Activated CD4-positive, alpha-beta T cell treated with anti-CD3 and anti-CD28 coated beads, Interleukin-2, amount 10 ng/mL, durations not matched to agents 7 days and 5 days (primary cell): ENCODE measurements around the gene CLDN34. TPM values are rescaled to one million over a fixed set of nuclear protein-coding genes. Genes with fewer than 3 reads are reported as not detected.

Source experiments
- CTCF ChIA-PET: fragments of 350-600 bp; sonication (Branson Sonifier 250); formaldehyde crosslinking; loops from one replicate; lab custom pipeline; 2021; ENCODE audit warnings: antibody characterized with exemption; lab: Charles Lee
- POLR2A ChIA-PET: fragments of 350-600 bp; sonication (Branson Sonifier 250); formaldehyde crosslinking; loops from one replicate; lab custom pipeline; 2021; ENCODE audit warnings: antibody characterized with exemption; lab: Charles Lee
- DNase-seq: peaks from one replicate; pipeline ENCODE4 v3.0.0-alpha.2; 2020
- H3K27ac Mint-ChIP-seq: one replicate; pipeline ENCODE4 v1.8.0; 2021; ENCODE audit warnings: mild to moderate bottlenecking, moderate library complexity, mixed read lengths
- H3K27me3 Mint-ChIP-seq: one replicate; pipeline ENCODE4 v1.8.0; 2021; ENCODE audit warnings: mixed read lengths
- H3K36me3 Mint-ChIP-seq: one replicate; pipeline ENCODE4 v1.8.0; 2021; ENCODE audit warnings: low read depth, mixed read lengths
- H3K4me1 Mint-ChIP-seq: one replicate; pipeline ENCODE4 v1.8.0; 2021; ENCODE audit warnings: mixed read lengths
- H3K4me3 Mint-ChIP-seq: one replicate; pipeline ENCODE4 v1.8.0; 2021; ENCODE audit warnings: mild to moderate bottlenecking, moderate library complexity, mixed read lengths
- H3K9me3 Mint-ChIP-seq: one replicate; pipeline ENCODE4 v1.8.0; 2021; ENCODE audit warnings: mixed read lengths
- total RNA-seq, 2 experiments: library from RNA; stranded (reverse); gene quantifications; one replicate each; pipeline ENCODE4 v1.2.3, GENCODE V29; 2021

Gene CLDN34
- total RNA-seq, 2 experiments from 2014 or later = not detected

DNA sequence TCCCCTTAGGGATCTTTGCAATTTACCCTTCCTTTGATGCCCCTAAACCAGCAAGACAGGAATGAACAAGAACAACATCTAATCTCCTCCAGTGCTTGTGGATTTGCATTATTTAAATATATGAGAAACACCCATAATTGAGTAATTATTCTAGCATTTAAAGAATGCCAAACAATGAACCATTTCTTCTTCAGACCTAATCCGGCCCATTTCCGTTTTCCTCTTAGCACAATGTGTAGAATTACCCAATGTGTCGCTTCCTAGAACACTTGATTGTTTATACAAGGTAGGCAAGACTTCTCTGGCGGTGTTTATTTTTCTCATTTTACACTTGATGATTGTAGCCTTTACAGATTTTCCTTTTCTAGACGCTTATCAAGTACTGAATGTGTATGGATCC is 43.5 kb downstream of the CLDN34 start:
- peaks cover 18% of the 10 kb centered on the region for H3K4me1 Mint-ChIP-seq
- DNase-seq = no peak
- no peaks in the 10 kb centered on the region for H3K36me3 Mint-ChIP-seq
- no peaks in the 10 kb centered on the region for H3K9me3 Mint-ChIP-seq
- no peak overlapping the region for H3K27ac Mint-ChIP-seq
- H3K27me3 Mint-ChIP-seq = peaks cover 6% of the 10 kb centered on the region
- ChIA-PET CTCF (interaction anchor here (1.0 to 2.5 kb wide), 2 partner anchors 73 to 109 kb away, joined by 3 to 14 read pairs; no protein-coding TSS in a partner anchor), POLR2A (no interaction called here)
- no peak overlapping the region for H3K4me3 Mint-ChIP-seq

DNA sequence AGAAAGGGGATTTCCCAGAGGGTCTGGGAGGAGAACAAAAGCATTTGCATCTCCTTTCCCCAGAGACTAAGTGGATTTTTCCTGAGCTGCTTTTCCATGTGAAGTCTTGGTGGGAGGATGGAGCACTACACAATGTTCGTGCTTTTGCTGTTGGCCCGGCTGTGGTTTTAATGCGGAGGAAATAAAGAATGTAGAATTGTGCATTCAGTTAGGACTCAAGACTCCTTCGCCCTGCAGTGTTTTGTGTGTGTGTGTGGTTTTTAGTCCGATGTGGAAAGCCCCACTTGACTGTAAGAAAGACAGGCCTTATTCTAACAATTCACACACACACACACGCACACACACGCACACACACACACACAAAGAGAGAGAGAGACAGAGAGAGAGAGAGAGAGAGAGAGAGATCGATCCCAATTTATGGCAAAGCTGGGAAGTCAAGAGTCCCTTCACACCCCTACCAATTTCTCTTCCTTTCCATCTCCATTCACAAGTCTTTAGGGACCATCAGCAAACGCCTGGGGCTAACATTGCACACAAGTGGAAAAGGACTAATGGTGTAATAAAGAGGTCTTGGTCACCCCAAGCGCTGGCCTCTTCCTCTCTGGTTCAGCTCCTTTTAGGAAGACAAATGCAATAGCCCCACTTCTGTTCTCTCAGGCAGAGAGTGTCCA is 44.2 kb downstream of the CLDN34 start:
- peaks cover 18% of the 10 kb centered on the region for H3K4me1 Mint-ChIP-seq
- peak overlapping the region; percentile 64 for H3K27ac Mint-ChIP-seq
- DNase-seq = no peak
- no peak overlapping the region for H3K4me3 Mint-ChIP-seq
- ChIA-PET CTCF (interaction anchor here (1.0 to 2.5 kb wide), 3 partner anchors 73 to 109 kb away, joined by 3 to 14 read pairs (median 4); no protein-coding TSS in a partner anchor), POLR2A (no interaction called here)
- no peaks in the 10 kb centered on the region for H3K36me3 Mint-ChIP-seq
- no peaks in the 10 kb centered on the region for H3K9me3 Mint-ChIP-seq
- H3K27me3 Mint-ChIP-seq = peaks cover 6% of the 10 kb centered on the region

DNA sequence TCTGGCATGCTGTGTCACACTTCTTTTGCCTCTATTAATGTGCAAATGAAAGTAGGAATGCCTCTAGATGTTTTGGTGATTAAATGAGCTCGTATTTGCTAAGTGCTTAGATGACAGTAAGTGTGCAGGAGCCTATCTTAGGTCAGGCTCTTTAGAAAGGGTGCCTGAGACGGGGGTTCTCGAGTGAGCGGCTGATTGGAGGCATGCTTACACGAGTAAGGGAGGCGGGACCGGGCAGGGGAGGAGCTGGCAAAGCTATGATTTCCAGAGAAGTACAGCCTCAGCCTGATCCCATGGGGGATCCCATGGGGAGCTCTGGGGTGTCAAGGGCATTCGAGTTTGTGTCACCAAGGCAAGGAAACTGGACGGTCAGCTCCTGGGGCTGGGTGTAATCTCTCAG is 44.8 kb downstream of the CLDN34 start:
- no peak overlapping the region for H3K4me3 Mint-ChIP-seq
- no peak for DNase-seq
- no peak overlapping the region for H3K27ac Mint-ChIP-seq
- H3K9me3 Mint-ChIP-seq = no peaks in the 10 kb centered on the region
- H3K36me3 Mint-ChIP-seq = no peaks in the 10 kb centered on the region
- peaks cover 21% of the 10 kb centered on the region for H3K4me1 Mint-ChIP-seq
- peaks cover 8% of the 10 kb centered on the region for H3K27me3 Mint-ChIP-seq
- POLR2A ChIA-PET = no interaction called here
- CTCF ChIA-PET = interaction anchor here (1.0 to 2.5 kb wide), 4 partner anchors 14 to 108 kb away, joined by 3 to 14 read pairs (median 4); no protein-coding TSS in a partner anchor

DNA sequence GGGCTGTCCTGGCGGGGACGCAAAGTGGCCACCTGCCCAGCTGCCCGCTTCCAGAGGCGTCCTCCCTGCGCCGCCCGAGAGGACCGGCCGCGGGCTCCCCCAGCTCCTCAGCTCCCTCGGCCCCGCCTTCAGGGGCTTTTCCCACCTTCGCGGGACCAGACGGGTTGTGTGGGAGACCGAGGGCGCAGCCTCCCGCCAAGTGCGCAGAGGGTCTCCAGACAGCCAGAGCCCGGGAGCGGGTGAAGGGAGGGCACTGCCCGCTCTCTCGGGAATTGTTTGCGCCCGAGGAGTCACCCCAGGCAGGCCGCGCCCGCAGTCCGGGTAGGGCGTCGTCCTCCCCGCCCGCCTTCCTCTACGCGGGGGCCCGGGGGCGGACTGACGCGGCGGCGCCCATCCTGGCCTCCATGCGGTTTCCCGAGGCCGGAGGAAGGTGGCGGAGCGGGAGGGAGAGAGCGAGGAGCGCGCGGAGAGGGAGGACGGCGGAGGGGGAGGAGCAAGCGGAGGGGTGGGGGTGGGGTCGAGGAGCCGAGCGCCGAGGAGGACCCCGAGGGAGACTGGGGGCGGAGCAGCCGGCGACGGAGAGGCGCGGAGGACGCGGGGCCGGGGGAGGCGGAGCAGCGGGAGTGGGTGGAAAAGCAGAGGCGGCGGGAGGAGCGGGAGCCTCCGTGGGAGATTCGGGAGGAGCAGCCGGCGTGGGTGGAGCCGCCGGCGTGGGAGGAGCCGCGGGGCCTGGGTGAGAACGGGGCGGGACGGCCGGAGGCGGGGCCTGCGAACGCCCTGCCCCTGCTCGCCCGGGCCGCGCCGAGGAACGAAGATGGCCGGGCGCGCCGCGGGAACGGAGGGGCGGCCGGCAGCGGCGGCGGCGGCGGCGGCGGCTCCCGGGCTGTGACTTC is 47.5 kb downstream of the CLDN34 start:
- Mint-ChIP-seq H3K27me3 (peaks cover 8% of the 10 kb centered on the region), H3K4me3 (peak overlapping the region; percentile 65), H3K36me3 (no peaks in the 10 kb centered on the region), H3K4me1 (peaks cover 23% of the 10 kb centered on the region), H3K9me3 (no peaks in the 10 kb centered on the region), H3K27ac (no peak overlapping the region)
- POLR2A ChIA-PET = no interaction called here
- DNase-seq = peak; percentile 71
- CTCF ChIA-PET = interaction anchor here (0.9 kb wide), 1 partner anchor 105 kb away, joined by 3 read pairs; no protein-coding TSS in a partner anchor

DNA sequence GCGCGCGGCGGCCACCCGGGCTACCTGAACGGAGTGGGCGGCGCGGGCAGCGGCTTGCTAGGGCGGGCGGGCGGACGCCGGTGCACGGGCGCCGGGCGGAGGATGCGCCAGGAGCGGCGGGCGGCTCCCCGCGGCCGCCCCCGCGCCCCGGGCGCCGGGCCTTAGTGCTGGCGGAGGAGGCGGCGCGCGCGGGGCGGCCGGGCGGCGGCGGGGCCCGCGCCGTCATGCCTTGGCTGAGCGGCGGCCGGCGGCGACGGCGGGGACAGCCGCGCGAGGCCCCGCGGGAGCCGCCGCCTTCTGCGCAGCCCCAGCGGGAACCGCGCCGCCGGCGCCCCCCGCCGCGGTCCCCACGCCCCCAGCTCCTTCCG is 48.2 kb downstream of the CLDN34 start:
- Mint-ChIP-seq H3K4me3 (no peak overlapping the region), H3K9me3 (no peaks in the 10 kb centered on the region), H3K27ac (no peak overlapping the region), H3K4me1 (peaks cover 23% of the 10 kb centered on the region), H3K27me3 (peaks cover 8% of the 10 kb centered on the region), H3K36me3 (no peaks in the 10 kb centered on the region)
- no peak for DNase-seq
- POLR2A ChIA-PET = no interaction called here
- CTCF ChIA-PET = interaction anchor here (1.5 kb wide), 1 partner anchor 75 kb away, joined by 3 read pairs; no protein-coding TSS in a partner anchor

DNA sequence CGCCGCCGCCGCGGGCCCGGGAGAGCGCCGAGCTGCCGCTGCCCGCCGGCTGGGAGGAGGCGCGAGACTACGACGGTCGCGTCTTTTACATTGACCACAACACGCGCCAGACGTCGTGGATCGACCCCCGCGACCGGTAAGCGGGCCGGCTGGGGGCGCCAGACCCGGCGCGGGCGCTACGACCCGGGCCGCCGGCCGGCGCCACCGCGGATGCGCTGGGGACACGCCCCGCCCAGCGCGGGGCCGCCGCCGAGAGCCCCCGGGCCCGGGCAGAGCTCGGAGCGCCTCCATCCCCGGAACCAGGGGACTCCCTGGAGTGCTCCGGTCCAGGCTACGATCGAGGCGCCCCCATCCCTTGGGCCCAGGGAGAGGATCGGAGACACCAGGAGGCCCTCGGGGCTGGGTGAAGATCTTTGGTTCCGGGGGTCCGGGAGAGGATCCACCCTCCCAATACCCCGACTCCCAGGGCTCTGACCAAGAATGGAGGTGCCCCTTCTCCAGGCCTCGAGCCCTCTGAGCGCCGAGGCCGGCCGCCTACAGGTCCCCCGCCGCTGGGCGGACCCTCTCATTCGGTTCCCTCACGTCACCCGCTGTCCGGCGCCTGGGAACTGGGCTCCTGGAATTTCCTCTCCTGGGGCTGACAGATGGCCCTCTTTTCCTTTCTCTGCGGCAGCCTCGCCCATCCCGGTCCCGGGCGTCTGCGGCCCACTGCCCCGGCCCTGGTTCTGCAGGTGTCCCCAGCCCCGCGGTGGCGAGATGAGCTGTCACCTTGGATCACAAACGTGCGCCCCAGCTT is 48.8 kb downstream of the CLDN34 start:
- peak overlapping the region; percentile 64 for H3K4me3 Mint-ChIP-seq
- CTCF ChIA-PET = interaction anchor here (1.1 to 1.5 kb wide), 2 partner anchors 74 to 104 kb away, joined by 3 to 6 read pairs; no protein-coding TSS in a partner anchor
- no peak overlapping the region for H3K27ac Mint-ChIP-seq
- peaks cover 18% of the 10 kb centered on the region for H3K4me1 Mint-ChIP-seq
- H3K9me3 Mint-ChIP-seq = no peaks in the 10 kb centered on the region
- H3K36me3 Mint-ChIP-seq = no peaks in the 10 kb centered on the region
- POLR2A ChIA-PET = no interaction called here
- peaks cover 8% of the 10 kb centered on the region for H3K27me3 Mint-ChIP-seq
- DNase-seq = no peak

DNA sequence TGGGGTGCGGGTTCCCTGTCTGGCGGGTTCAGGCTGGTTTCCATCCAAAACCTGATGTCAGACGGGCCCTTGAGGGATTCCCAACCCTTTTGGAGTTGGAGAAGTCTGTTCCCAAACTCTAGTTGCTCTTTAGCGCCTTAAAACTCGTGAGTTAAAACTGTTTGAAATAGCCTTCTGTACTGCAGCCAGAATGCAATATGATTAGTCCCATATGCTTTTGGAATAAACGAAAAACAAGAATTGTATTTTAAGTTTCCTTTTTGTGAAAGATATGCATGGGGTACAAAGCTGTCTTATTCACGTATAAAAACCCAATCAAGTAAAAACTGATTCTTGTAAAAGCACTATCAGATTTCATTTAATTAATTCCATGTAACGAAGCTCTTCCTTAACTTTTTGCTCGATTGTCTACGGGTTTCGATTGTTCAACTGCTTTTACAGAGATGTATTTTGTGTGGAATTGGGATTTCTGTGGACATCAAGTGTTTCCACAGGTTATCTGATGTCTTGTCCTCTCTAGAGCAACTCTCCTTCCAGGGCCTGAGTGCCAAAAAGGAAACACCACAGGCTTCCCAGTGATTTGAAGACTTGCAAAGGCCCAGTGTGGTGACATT is 49.5 kb downstream of the CLDN34 start:
- ChIA-PET POLR2A (no interaction called here), CTCF (interaction anchor here (1.1 to 1.5 kb wide), 2 partner anchors 74 to 103 kb away, joined by 3 to 6 read pairs; no protein-coding TSS in a partner anchor)
- no peaks in the 10 kb centered on the region for H3K9me3 Mint-ChIP-seq
- H3K4me1 Mint-ChIP-seq = peaks cover 12% of the 10 kb centered on the region
- peaks cover 8% of the 10 kb centered on the region for H3K27me3 Mint-ChIP-seq
- no peak for DNase-seq
- peak overlapping the region; percentile 19 for H3K27ac Mint-ChIP-seq
- H3K4me3 Mint-ChIP-seq = peak overlapping the region; percentile 64
- no peaks in the 10 kb centered on the region for H3K36me3 Mint-ChIP-seq

DNA sequence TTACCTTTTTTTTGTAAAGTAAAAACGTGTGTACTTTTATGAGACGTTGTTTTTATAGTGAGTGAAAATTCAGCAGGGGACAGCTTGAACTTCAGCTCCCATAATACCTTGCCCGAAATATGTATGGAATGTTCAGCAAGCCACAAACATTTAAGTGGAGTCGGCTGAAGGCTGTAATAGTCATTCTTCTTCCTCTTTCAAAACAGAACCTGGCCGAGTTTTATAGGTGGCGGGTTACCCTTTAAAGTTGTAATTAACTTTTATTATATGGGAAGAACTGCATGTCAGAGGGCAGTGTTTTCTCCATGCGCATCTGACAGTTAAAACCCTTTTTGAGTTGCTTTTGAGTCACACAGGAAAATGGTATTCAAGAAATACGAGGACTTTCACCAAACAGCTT is 50.7 kb downstream of the CLDN34 start:
- peaks cover 5% of the 10 kb centered on the region for H3K4me1 Mint-ChIP-seq
- no peak overlapping the region for H3K4me3 Mint-ChIP-seq
- H3K36me3 Mint-ChIP-seq = no peaks in the 10 kb centered on the region
- ChIA-PET POLR2A (no interaction called here), CTCF (interaction anchor here (0.7 kb wide), 1 partner anchor 868 kb away, joined by 3 read pairs; no protein-coding TSS in a partner anchor)
- H3K27ac Mint-ChIP-seq = no peak overlapping the region
- DNase-seq = no peak
- H3K27me3 Mint-ChIP-seq = peaks cover 6% of the 10 kb centered on the region
- no peaks in the 10 kb centered on the region for H3K9me3 Mint-ChIP-seq

Other genes with a start within 250 kb of the CLDN34 start
- gene GPR143, start 201.5 kb upstream of the CLDN34 start, total RNA-seq = not detected
- gene SHROOM2, start 180.9 kb upstream of the CLDN34 start, total RNA-seq = not detected
- not detected for gene CLCN4, start 189.6 kb downstream of the CLDN34 start, total RNA-seq